Endothelial cell of umbilical vein (primary cell): ENCODE measurements around the gene TPM3. TPM values are rescaled to one million over a fixed set of nuclear protein-coding genes. Genes with fewer than 3 reads are reported as not detected.

ENCODE experiments used
- BruUV-seq: library from RNA; stranded (reverse); fragments of 400-500 nt; replicated peaks from 2 replicates; lab custom pipeline; 2021; lab: Mats Ljungman, UMichigan
- CTCF ChIA-PET: fragments of 300-600, 350-600 bp; sonication (Branson Sonifier 250); formaldehyde crosslinking; loops from one replicate; lab custom pipeline; 2021; ENCODE audit warnings: antibody characterized with exemption, inconsistent platforms; lab: Charles Lee
- POLR2A ChIA-PET: fragments of 300-600, 350-600 bp; sonication (Branson Sonifier 250); formaldehyde crosslinking; loops from one replicate; lab custom pipeline; 2021; ENCODE audit warnings: antibody characterized with exemption, inconsistent platforms; lab: Charles Lee
- DNase-seq: peaks from one replicate; pipeline ENCODE4 v3.0.0-alpha.2; 2011; ENCODE audit warnings: low read depth, low spot score
- FAIRE-seq: peaks from 2 replicates; lab custom pipeline; 2011; peaks lifted over from hg19 to GRCh38; lab: Jason Lieb, UNC
- H2AFZ ChIP-seq: 2 replicates; pipeline ENCODE4 v1.6.0; 2012; ENCODE audit warnings: low read depth, low read length, control low read depth, inconsistent platforms
- H3K27ac ChIP-seq: 2 replicates; pipeline ENCODE4 v1.5.1; 2011; ENCODE audit warnings: low read depth, mild to moderate bottlenecking, control low read depth, low read length, moderate library complexity; ENCODE audit not compliant: insufficient read depth
- H3K27me3 ChIP-seq, 2 experiments: 2 replicates each; pipeline versions ENCODE4 v1.6.0 to v1.6.1; 2011; ENCODE audit warnings: low read length in 2 of 2, mixed read lengths in 1 of 2; ENCODE audit not compliant: control insufficient read depth in 2 of 2, insufficient read depth in 2 of 2
- H3K36me3 ChIP-seq, 2 experiments: 2 replicates in 1 of 2; 3 replicates in 1 of 2; pipeline ENCODE4 v1.5.1; 2011; ENCODE audit warnings: low read length in 2 of 2, mild to moderate bottlenecking in 1 of 2, moderate library complexity in 1 of 2; ENCODE audit not compliant: control insufficient read depth in 2 of 2, insufficient read depth in 2 of 2; ENCODE audit errors: extremely low read depth in 1 of 2
- H3K4me1 ChIP-seq: 3 replicates; pipeline ENCODE4 v1.5.1; 2011; ENCODE audit warnings: mild to moderate bottlenecking, low read length; ENCODE audit not compliant: control insufficient read depth, insufficient read depth; ENCODE audit errors: extremely low read depth
- H3K4me2 ChIP-seq: 2 replicates; pipeline ENCODE4 v1.6.1; 2011; ENCODE audit warnings: low read length, control low read depth, mixed read lengths; ENCODE audit not compliant: insufficient read depth
- H3K4me3 ChIP-seq, 3 experiments: fragments of 200-600 bp in 1 of 3; sonication (generic), shearing (Covaris generic) in 1 of 3; replicated peaks in 1 of 3; 2 replicates each; pipeline ENCODE4 v1.5.1; 2011 to 2016; ENCODE audit warnings: control low read depth in 3 of 3, low read length in 3 of 3, mild to moderate bottlenecking in 2 of 3, inconsistent platforms in 1 of 3, low read depth in 1 of 3, moderate library complexity in 1 of 3; ENCODE audit not compliant: insufficient read depth in 1 of 3
- H3K79me2 ChIP-seq: 2 replicates; pipeline ENCODE4 v1.6.0; 2012; ENCODE audit warnings: low read length, inconsistent platforms; ENCODE audit not compliant: control insufficient read depth, insufficient read depth
- H3K9ac ChIP-seq: replicated peaks from 2 replicates; pipeline ENCODE3; 2011; ENCODE audit warnings: low read length, control low read depth; ENCODE audit not compliant: insufficient read depth; ENCODE audit errors: extremely low read depth
- H3K9me1 ChIP-seq: replicated peaks from 3 replicates; pipeline ENCODE4 v1.6.0; 2011; ENCODE audit warnings: mild to moderate bottlenecking, low read length; ENCODE audit not compliant: control insufficient read depth, insufficient read depth; ENCODE audit errors: extremely low read depth
- H3K9me3 ChIP-seq: replicated peaks from 2 replicates; pipeline ENCODE4 v1.5.1; 2012; ENCODE audit warnings: low read length, inconsistent platforms; ENCODE audit not compliant: control insufficient read depth, insufficient read depth
- H4K20me1 ChIP-seq: replicated peaks from 2 replicates; pipeline ENCODE3; 2011; ENCODE audit warnings: mild to moderate bottlenecking, low read length; ENCODE audit not compliant: control insufficient read depth, insufficient read depth; ENCODE audit errors: extremely low read depth
- CTCF ChIP-seq, 2 donors: IDR thresholded peaks; 1 replicate in 1 of 2; 2 replicates in 1 of 2; pipeline ENCODE4 v1.5.1; 2011; ENCODE audit warnings: low read length in 2 of 2, mild to moderate bottlenecking in 2 of 2, moderate library complexity in 2 of 2, control low read depth in 1 of 2, inconsistent platforms in 1 of 2, low read depth in 1 of 2; ENCODE audit not compliant: insufficient read depth in 1 of 2; ENCODE audit errors: extremely low read depth in 1 of 2
- EZH2 ChIP-seq: IDR thresholded peaks from 2 replicates; pipeline ENCODE4 v1.6.1; 2012; ENCODE audit warnings: borderline replicate concordance, low read depth, mild to moderate bottlenecking, moderate library complexity, low read length, inconsistent platforms; ENCODE audit not compliant: severe bottlenecking
- FOS ChIP-seq: IDR thresholded peaks from 2 replicates; pipeline ENCODE4 v1.6.1; 2011; ENCODE audit warnings: mild to moderate bottlenecking, low read length, moderate library complexity, borderline replicate concordance; ENCODE audit not compliant: insufficient read depth
- GATA2 ChIP-seq: IDR thresholded peaks from 2 replicates; pipeline ENCODE4 v1.7.0; 2011; ENCODE audit warnings: low read depth, mild to moderate bottlenecking, moderate library complexity, mixed read lengths, low read length; ENCODE audit not compliant: insufficient read length, insufficient read depth
- JUN ChIP-seq: IDR thresholded peaks from 2 replicates; pipeline ENCODE4 v1.6.1; 2011; ENCODE audit warnings: borderline replicate concordance, low read depth; ENCODE audit not compliant: insufficient read length, insufficient read depth
- MAX ChIP-seq: IDR thresholded peaks from 2 replicates; pipeline ENCODE4 v1.6.1; 2011; ENCODE audit not compliant: insufficient read depth, insufficient read length
- MYC ChIP-seq: IDR thresholded peaks from one replicate; pipeline ENCODE4 v1.6.1; 2011; ENCODE audit warnings: mild to moderate bottlenecking, low read depth, low read length
- POLR2A ChIP-seq: IDR thresholded peaks from 2 replicates; pipeline ENCODE4 v1.6.1; 2012; ENCODE audit warnings: low read depth, mild to moderate bottlenecking, control low read depth, low read length
- POLR2AphosphoS5 ChIP-seq: IDR thresholded peaks from 2 replicates; pipeline ENCODE4 v1.6.1; 2012; ENCODE audit warnings: low read depth, mild to moderate bottlenecking, control low read depth, low read length, moderate library complexity; ENCODE audit not compliant: insufficient read depth
- dilution Hi-C: fragments of 300-500 bp; cut with MboI; formaldehyde crosslinking; loops from one replicate; pipeline ENCODE4 v1.15.0; 2019; ENCODE audit warnings: low sequenced_read_pairs; ENCODE audit not compliant: extremely low pct_ligation_motif_present
- intact Hi-C: fragments of 100-400 bp; cut with micrococcal nuclease; formaldehyde crosslinking; loops from one replicate; pipeline ENCODE4 v1.10.0; 2022
- polyA plus RNA-seq, 4 experiments: library from polyadenylated mRNA; depleted of rRNA in 3 of 4; stranded (reverse) in 3 of 4; unstranded in 1 of 4; fragments of >200 nt; gene quantifications; 2 replicates each; pipeline versions ENCODE4 v1.2.1 to v1.2.3, GENCODE V29; 2011 to 2012; ENCODE audit warnings: missing spikeins in 1 of 4
- total RNA-seq: library from RNA; stranded (reverse); gene quantifications from 2 replicates; pipeline ENCODE4 v1.2.3, GENCODE V29; 2021

TPM3 gene
- total and polyA plus RNA-seq, 2 donors (not counting 3 experiments of a cell fraction or from before 2014, with no cell fraction given): 395 to 927 TPM

- Histone ChIP-seq H3K27me3 (no peaks in the 10 kb centered on the region), H3K9ac (peak overlapping the region; percentile 98), H3K4me2 (peak overlapping the region; percentile 93), H3K27ac (peak overlapping the region; percentile 93), H4K20me1 (no peaks in the 10 kb centered on the region), H3K36me3 (peaks cover 5 to 6% of the 10 kb centered on the region in 2 experiments), H3K9me3 (no peaks in the 10 kb centered on the region), H3K79me2 (peaks cover 75% of the 10 kb centered on the region), H3K4me3 (peak overlapping the region; percentile 43 to 93 (median 60)), H2AFZ (no peak overlapping the region), H3K4me1 (peaks cover 25% of the 10 kb centered on the region), H3K9me1 (no peaks in the 10 kb centered on the region)
- POLR2A ChIA-PET: interaction anchor here (1.3 kb wide), 1 partner anchor 20 kb away, joined by 6 read pairs; no protein-coding TSS in a partner anchor
- no TSS peak for BruUV-seq
- CTCF ChIA-PET: interaction anchor here (1.2 to 2.4 kb wide), 5 partner anchors 9 to 115 kb away, joined by 3 to 25 read pairs (median 4); partner anchors contain the start of gene HAX1
- intact Hi-C loops (no loop called here), dilution Hi-C loops (no loop called here)
- no peak for TF ChIP-seq FOS
- TF ChIP-seq GATA2: no peak
- TF ChIP-seq MAX: no peak
- no peak for TF ChIP-seq CTCF (IDR thresholded peaks at IDR 0.05; ENCODE audit: extremely low read depth in 1 of 2, insufficient read depth in 1 of 2, low read depth in 1 of 2, low read length in 2 of 2)
- no peak for TF ChIP-seq JUN
- TF ChIP-seq POLR2A: no peak
- TF ChIP-seq MYC: no peak
- no peak for TF ChIP-seq POLR2AphosphoS5
- no peak for TF ChIP-seq EZH2
- no peak for DNase-seq
- no peak for FAIRE-seq
These were observed 27.6 kb upstream of the TPM3 start for GRCh38 chr1:154219541-154219940.
